C4-2B (cell line): ENCODE results near the gene ENGASE.

Source experiments
- H3K27ac ChIP-seq: fragments of 450-650 bp; 2 replicates; pipeline ENCODE4 v1.5.1; 2017
- CTCF ChIP-seq: fragments of 450-650 bp; conservative IDR thresholded peaks from 2 replicates; pipeline ENCODE4 v1.5.1; 2017; ENCODE audit warnings: mild to moderate bottlenecking
- ZFX ChIP-seq: fragments of 450-650 bp; IDR thresholded peaks from 2 replicates; pipeline ENCODE4 v1.6.1; 2017

Gene ENGASE

GRCh38 chr17:79124513-79125209 lies 50.0 kb downstream of the ENGASE start:
- TF ChIP-seq CTCF (no peak), ZFX (no peak)
- H3K27ac ChIP-seq: no peak overlapping the region

GRCh38 chr17:79125503-79125902 lies 50.9 kb downstream of the ENGASE start:
- no peak for TF ChIP-seq ZFX
- no peak for TF ChIP-seq CTCF
- no peak overlapping the region for H3K27ac ChIP-seq

GRCh38 chr17:79126139-79126538 lies 51.5 kb downstream of the ENGASE start:
- no peak for TF ChIP-seq ZFX
- no peak; the same call in 1 of the 2 replicates for TF ChIP-seq CTCF
- no peak overlapping the region for H3K27ac ChIP-seq

- H3K27ac ChIP-seq: no peak overlapping the region
- TF ChIP-seq ZFX (no peak), CTCF (no peak)
Measured at GRCh38 chr17:79127534-79128135, 53.0 kb downstream of the ENGASE start.

- no peak overlapping the region for H3K27ac ChIP-seq
- TF ChIP-seq ZFX (no peak), CTCF (no peak)
Measured at GRCh38 chr17:79129523-79129922, 54.9 kb downstream of the ENGASE start.

- no peak for TF ChIP-seq ZFX
- TF ChIP-seq CTCF: no peak
- no peak overlapping the region for H3K27ac ChIP-seq
Measured at GRCh38 chr17:79130536-79131273, 56.1 kb downstream of the ENGASE start.

GRCh38 chr17:79131274-79131635 lies 56.6 kb downstream of the ENGASE start:
- TF ChIP-seq ZFX: no peak
- TF ChIP-seq CTCF: no peak
- no peak overlapping the region for H3K27ac ChIP-seq
